ENCODE results near the gene INMT.

The INMT gene

DNA sequence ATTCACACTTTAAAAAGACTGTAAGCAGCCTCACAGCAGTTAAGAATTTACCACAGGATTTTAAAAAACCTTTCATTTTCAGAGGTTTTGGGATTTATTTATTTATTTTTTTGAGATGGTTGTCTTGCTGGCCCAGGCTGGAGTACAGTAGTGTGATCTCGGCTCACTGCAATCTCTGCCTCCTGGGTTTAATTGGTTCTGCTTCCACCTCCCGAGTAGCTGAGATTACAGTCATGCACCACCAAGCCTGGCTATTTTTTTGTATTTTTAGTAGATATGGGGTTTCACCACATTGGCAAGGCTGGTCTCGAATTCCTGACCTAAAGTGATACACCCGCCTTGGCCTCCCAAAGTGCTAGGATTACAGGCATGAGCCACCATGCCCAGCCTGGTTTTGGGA is 38.4 kb downstream of the INMT start:
- no peak for DNase-seq

DNA sequence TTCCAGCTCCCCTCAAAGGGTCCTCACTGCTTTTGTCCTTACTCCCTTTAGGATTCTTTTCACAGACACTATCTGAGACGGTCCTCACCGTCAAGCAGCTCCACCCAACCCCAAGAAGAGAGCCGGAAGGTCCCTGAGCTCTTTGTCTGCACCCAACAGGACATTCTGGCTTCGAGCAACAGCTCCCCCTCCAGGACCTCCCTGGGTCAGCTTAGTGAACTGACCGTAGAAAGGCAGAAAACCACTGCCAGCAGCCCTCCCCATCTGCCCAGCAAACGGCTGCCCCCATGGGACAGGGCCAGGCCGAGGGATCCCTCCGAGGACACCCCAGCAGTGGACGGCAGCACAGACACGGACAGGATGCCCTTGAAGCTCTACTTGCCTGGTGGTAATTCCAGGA is 39.2 kb downstream of the INMT start:
- DNase-seq = no peak

DNA sequence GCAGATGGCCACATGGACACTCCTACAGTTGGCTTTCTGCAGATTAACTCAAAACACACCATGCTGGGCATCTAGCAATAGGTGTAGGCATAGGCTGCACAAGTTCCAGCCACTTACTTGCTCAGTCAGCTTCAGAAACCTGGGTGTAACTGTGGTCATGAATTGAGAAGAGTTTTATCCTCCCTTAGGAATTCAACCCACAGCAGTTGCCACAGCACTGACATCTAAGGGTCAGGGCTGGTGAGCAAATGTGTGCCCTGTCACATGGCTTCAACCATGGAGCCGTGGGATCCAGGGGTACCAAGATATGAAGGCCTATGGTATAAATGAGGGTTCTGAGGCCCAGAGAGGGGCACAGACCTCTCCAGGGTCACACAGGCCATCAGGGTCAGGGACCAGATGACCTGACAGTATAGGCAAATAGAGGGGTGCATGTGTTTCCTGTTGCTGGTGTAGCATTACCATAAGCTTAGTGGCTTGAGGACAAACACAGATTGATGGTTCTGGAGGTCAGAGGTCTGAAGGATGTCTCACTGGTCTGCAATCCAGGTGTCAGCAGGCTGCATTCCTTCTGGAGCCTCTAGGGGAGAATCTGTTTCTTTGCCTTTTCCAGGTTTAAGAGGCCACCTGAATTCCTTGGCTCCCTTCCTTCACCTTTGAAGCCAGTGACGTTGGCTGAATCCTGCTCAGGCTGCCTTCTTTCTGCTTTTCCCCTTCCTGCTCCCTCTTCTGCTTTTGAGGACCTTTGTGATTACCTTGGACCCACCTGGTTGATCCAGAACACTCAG is 43.4 kb downstream of the INMT start:
- no peak for DNase-seq

DNA sequence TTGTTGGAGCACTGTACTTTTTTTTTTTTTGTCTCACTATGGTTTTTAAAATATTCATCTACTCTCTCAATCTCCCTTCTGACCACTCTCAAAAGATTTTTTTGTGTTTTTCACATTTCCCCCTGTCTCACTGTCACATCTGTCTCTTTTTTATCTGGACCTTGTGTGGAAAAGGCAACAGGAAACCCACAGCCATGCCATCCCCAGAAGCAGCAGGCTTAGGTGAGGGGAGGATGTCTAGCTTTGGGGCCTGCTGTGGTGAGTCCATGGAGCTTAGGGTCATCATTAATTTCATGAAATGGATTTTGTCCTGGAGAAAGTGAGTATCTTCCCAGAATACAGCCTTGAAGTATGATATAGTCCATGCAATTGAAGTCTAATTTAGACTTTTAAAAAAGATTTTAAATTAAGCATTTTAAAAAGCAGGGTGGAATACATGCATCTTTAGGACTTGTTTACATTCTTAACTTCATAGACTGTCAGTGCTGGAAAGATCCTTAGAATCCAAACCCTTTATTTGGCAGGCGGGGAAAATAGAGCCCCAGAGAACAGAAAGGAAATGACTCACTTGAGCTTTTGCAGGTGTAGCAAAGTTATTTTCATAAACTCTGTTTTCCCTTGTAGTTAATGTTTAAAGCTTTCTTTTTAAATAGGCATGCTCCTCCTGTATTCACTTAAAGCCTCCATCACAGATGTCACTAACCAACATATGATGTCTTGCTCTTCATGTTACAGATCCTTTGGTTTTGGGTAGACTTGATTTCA is 44.4 kb downstream of the INMT start:
- no peak for DNase-seq

DNA sequence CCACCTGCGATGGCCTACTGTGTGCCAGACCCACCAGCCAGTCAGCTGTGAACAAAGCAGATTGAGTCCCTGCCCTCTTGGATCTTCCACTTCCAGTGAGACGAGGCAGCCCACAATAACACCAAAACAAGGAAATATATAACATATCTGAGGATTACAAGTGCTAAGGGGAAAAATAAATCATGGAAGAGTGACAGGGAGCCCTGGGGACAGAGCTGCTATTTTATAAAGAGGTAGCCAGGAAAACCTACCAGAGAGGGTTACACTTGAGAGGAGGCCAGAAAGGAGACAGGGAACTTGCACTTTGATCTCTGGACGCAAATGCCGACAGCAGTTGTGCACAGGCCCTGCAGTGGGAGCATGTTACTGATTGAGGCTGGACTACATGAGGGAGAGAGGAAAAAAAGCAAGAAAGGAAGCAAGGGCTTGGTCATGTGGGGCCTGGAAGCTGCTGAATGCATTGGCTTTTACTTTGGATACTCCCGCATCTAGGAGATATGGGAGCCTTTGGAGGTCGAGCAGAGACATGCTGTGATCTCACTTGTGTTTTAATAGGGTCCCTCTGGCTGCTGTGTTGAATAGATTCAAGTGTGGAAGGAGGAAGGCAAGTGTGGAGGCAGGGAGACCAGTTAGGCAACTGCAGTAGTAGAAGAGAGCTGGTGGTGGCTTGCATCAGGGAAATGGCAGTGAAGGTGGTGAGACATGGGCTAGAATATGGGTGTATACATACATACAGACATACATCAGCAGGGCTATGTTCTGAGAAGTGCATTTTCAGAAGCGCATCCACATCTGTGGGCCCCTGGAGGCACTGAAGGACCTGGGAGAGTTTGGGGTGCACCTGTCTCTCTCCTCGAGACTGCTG is 45.5 kb downstream of the INMT start:
- DNase-seq = no peak

DNA sequence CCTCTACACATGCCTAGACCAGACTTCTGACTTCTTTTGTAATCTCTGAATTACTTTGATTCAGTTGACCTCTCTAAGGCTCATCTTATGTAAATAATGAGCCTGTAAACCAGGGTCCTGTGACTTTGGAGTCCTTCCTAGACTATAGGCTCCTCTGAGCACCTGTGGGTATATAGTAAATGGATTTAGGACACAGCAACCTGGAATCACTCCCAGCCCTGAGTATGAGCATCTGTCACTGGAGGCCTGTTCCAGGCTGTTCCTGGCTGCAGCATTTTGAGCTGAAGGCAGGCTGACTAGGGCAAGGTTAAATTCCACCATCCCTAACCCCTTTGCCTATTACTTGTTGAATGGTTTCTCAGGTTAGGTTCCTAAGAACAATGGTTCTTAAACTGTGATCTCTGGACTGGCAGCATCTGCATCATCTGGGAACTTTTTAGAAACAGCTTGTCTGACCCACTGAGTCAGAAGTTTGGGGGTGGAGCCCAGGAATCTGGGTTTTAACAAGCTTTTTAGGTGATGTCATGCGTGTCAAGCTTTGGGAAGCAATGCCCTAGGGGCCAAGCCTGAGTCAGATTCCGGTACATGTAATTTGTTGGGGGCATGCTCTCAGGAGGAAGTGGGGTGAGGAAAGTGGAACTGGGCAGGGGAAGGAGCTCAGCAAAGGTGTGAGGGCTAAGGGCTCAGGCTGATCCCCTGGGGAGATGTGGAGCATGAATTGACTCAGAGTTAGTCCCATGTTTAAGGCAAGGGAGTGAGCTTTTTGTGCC is 47.5 kb downstream of the INMT start:
- DNase-seq = no peak

DNA sequence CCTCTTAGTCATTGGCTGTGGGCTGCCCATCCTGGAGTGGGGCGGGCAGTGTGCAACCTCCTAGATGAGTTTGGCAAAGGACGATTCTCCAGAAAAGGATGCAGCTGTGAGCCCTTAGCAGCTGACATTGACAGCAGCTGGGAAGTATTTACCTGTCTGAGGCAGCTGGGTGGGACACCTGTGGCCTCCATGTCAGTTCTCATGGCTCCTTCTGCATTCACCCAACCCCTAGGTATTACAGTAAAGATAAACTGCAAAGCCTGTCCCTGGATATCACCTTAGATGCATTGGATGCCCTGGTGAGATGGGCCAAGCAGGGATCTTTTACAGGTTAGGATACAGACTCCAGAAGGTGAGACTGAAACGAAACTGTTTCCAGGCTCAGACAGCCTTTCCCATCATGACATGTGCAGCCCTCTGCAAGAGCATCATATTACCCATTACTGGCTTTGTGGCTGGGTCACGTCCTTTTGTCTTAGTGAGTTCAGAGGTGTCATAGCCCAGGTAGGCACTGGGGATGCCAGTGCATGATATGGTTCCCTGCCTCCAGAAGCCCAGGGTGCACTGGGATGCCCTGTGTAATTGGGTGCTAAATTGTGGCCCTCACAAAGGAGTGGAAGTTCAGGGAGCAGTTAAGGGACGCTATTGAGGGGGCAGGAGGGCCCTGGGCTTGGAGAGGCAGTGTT is 48.2 kb downstream of the INMT start:
- DNase-seq = no peak

DNA sequence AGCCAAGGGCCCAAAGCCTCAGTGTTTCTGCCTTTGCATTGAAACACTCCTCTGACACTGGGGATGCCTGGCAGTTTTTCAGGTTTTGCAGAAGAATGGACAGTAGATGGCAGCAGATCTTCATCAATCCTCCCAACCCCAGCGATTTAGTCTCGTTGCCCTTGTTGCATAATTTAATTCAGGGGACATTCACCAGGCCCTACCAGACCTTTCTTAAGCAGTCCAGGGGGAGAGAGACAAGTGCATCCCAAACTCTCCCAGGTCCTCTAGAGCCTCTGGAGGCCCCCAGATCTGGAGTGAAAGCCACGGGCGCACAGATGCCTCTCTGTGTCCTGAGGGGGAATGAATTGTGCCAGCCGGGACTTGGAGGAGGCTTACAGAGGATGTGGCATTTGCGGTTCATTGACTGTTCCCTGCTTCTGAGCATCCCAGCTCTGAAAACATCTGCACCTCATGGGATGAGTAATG is 48.9 kb downstream of the INMT start:
- DNase-seq = peak; percentile 48

DNA sequence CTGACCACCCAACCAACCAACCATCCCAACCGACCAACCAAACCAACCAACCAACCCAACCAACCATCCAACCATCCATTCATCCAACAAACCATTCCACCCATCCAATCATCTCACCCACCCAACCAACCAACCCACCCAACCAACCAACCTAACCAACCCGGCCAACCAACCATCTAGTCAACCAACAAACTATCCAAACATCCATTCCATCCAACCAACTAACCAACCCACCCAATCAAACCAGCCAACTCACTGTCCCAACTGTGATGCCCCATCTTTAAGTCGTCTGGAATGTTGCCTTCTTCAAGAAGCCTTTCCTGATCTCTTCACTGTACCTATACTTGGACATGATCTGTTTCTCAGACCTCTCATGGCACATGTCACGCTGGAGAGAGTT is 50.9 kb downstream of the INMT start:
- DNase-seq = no peak

DNA sequence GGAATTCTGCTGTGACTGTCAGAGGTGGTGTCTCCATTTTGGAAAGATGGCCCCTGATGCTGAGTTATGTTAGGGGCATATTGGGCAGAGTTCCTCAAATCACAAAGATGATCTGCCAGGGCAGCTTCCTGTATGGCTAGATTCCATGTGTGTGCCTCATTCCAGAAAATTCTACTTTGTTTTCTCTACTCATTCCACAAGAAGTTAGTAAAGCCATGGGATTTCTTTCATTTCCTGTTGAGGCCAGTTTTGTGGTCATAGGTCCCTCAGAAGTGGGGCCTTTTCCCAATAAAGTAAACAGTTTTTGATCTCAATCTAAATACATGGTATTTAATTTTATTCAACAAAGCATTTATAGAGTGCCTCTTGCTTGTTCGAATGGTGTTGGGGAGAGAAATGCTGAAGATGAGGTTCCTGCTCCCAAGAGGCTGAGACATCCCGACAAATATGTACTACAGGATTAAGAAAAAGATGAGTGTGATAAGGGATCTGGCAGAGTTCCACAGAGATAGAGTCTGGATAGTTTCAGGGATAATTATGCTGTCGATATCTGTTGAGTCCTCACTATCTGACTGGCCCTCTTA is 52.2 kb downstream of the INMT start:
- no peak for DNase-seq

DNA sequence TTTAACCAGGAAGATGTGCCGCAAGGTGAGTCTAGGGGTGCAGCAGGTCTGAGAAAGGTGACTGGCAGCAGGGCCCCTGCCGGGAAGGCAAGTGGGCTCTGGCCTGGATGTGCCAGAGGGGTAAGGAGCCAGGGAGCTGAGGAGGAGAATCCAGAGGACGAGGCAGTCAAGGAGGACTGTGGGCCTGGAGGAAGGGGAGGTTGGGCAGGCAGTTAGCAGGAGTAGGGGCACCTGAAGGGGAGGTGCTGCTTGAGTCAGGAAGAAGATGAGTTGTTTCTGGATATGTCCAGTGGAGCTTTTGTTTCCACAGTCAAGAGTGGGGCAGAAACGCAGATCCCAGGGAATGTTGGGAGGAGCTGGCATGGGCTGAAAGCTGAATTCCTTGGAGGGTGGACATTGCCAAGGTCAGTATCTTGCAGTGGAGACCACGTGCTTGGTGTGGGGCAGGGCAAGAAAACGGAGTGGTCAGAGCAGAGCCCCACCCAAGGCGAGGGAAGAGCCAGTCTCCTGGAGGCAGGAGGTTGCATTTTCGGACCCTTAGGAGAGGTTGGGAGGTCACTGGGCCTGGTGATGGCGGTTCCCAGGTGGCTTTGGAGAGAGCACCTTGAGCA is 53.3 kb downstream of the INMT start:
- DNase-seq = no peak

DNA sequence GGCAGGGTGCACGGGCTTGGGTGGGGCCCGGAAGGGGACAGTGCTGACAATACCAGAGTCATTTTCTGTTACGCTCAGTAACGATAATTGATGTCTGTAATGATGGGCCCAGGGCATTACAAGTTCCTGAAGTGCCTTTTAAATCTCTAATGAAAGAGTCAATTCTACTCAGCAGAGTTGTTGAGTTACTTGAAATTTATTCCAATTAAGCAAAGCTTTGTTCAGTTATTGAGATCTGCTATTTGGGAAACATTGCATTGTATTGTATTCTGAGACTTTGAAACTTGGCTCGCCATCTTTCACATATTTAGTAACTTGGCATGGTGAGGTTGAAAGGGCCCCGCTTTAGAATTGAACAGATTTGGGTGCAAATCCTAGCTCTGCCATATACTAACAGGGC is 54.0 kb downstream of the INMT start:
- no peak for DNase-seq

All from activated CD4-positive, alpha-beta T cell treated with anti-CD3 and anti-CD28 coated beads, Interleukin-2, amount 50 U/mL, for 16 hours (primary cell).